Measurements from ENCODE around the gene GFM2. TPM values are rescaled to one million over a fixed set of nuclear protein-coding genes. Genes with fewer than 3 reads are reported as not detected.
"Not testable (repeated sequence)": the region's sequence is repeated elsewhere in the genome, so short reads cannot be mapped to it uniquely, and the experiment has no call there.

GFM2 gene
- total RNA-seq, 1 donor from 2014 or later: 35.6 TPM

DNA sequence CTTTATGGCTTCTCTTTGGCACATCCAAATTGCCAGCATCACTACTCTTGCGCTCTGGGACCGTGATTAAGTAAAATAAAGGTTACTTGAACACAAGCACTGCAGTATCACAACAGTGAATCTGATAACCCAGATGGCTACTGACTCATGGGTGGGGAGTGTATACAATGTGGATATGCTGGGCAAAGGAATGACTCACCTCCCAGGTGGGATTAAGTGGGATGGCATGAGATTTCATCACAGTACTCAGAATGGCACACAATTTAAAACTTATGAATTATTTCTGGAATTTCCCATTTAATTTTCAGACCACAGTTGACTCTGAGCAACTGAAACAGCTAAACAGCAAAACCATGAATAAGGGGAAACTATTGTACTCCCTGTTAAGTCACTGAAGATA is 4.3 kb downstream of the GFM2 start:
- H3K9me3 Mint-ChIP-seq (ENCODE audit: low read depth): no peaks in the 10 kb centered on the region
- H3K27ac Mint-ChIP-seq: no peak overlapping the region
- no peak overlapping the region for H3K4me3 Mint-ChIP-seq (ENCODE audit: low read depth)
- H3K27me3 Mint-ChIP-seq: no peaks in the 10 kb centered on the region
- H3K36me3 Mint-ChIP-seq (ENCODE audit: insufficient read depth): peaks cover 11% of the 10 kb centered on the region
- TF ChIP-seq, protein P1, sequence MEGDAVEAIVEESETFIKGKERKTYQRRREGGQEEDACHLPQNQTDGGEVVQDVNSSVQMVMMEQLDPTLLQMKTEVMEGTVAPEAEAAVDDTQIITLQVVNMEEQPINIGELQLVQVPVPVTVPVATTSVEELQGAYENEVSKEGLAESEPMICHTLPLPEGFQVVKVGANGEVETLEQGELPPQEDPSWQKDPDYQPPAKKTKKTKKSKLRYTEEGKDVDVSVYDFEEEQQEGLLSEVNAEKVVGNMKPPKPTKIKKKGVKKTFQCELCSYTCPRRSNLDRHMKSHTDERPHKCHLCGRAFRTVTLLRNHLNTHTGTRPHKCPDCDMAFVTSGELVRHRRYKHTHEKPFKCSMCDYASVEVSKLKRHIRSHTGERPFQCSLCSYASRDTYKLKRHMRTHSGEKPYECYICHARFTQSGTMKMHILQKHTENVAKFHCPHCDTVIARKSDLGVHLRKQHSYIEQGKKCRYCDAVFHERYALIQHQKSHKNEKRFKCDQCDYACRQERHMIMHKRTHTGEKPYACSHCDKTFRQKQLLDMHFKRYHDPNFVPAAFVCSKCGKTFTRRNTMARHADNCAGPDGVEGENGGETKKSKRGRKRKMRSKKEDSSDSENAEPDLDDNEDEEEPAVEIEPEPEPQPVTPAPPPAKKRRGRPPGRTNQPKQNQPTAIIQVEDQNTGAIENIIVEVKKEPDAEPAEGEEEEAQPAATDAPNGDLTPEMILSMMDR (IDR thresholded peaks at IDR 0.05; ENCODE audit: unreplicated experiment): no peak
- H3K4me1 Mint-ChIP-seq (ENCODE audit: low read depth): peaks cover 15% of the 10 kb centered on the region
- DNase-seq (ENCODE audit: low spot score, unreplicated experiment): no peak

DNA sequence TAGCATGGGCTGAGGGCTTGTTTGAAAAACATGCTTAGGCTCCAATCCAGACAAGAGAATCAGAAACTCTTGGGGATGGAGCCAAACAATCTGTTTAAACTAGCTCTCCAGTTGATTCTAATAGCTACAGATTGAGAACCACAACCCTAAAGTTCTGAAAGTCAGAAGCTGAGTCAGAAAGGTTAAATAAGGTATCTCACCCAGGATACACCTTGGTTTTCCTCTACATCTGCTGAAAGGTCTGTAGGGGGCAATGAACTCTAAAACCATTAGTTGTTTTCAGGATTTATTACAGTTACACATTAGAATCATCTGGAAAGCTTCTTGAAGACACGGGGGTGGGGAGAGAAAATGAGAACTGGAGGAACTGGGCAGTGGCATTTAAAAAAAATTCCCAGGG is 5.7 kb downstream of the GFM2 start:
- Mint-ChIP-seq H3K9me3 (ENCODE audit: low read depth) (peaks cover 5% of the 10 kb centered on the region), H3K4me1 (ENCODE audit: low read depth) (peaks cover 9% of the 10 kb centered on the region), H3K36me3 (ENCODE audit: insufficient read depth) (peaks cover 16% of the 10 kb centered on the region), H3K27me3 (no peaks in the 10 kb centered on the region), H3K4me3 (ENCODE audit: low read depth) (no peak overlapping the region), H3K27ac (no peak overlapping the region)
- no peak for DNase-seq (ENCODE audit: low spot score, unreplicated experiment)
- TF ChIP-seq, protein P1 (IDR thresholded peaks at IDR 0.05; ENCODE audit: unreplicated experiment): no peak

DNA sequence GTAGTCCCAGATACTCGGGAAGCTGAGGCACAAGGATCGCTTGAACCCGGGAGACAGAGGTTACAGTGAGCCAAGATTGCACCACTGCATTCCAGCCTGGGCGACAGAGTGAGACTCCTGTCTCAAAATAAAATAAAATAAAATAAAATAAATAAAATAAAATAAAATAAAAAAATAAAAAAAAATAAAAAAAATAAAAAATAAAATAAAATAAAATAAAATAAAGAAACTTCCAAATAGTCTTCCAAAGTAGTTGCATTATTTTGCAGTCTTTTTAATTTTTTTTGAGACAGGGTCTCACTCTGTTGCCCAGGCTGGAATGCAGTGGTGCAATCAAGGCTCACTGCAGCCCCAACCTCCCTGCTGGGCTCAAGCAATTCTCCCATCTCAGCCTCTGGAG is 18.2 kb downstream of the GFM2 start:
- DNase-seq (ENCODE audit: low spot score, unreplicated experiment); H3K9me3 Mint-ChIP-seq (ENCODE audit: low read depth); H3K4me3 Mint-ChIP-seq (ENCODE audit: low read depth); H3K27me3 Mint-ChIP-seq; H3K27ac Mint-ChIP-seq; H3K4me1 Mint-ChIP-seq (ENCODE audit: low read depth): not testable (repeated sequence)
- H3K36me3 Mint-ChIP-seq (ENCODE audit: insufficient read depth): peaks cover 19% of the 10 kb centered on the region

DNA sequence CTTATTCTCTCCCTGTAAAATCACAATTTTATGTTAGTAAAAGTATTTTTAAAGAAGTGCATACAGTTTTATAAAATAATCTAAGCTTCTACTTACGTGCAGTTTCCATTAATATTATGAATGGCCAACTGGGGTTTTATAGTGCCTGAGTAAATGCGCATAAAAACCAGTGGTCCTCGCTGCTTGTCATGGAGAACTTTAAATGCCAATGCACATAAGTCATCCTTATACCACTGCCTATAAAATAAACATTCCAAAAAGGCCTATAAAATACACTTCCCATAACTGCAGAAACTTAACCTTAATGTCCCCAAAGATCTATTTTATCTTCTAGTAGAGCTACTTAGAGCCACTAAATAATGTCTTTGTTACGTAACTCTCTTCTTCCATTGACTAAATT is 28.5 kb downstream of the GFM2 start:
- H3K4me1 Mint-ChIP-seq (ENCODE audit: low read depth): peaks cover 2% of the 10 kb centered on the region
- no peak overlapping the region for H3K27ac Mint-ChIP-seq
- TF ChIP-seq, protein P1 (IDR thresholded peaks at IDR 0.05; ENCODE audit: unreplicated experiment): no peak
- peaks cover 13% of the 10 kb centered on the region for H3K36me3 Mint-ChIP-seq (ENCODE audit: insufficient read depth)
- DNase-seq (ENCODE audit: low spot score, unreplicated experiment): no peak
- no peak overlapping the region for H3K4me3 Mint-ChIP-seq (ENCODE audit: low read depth)
- H3K27me3 Mint-ChIP-seq: no peaks in the 10 kb centered on the region
- H3K9me3 Mint-ChIP-seq (ENCODE audit: low read depth): no peaks in the 10 kb centered on the region

DNA sequence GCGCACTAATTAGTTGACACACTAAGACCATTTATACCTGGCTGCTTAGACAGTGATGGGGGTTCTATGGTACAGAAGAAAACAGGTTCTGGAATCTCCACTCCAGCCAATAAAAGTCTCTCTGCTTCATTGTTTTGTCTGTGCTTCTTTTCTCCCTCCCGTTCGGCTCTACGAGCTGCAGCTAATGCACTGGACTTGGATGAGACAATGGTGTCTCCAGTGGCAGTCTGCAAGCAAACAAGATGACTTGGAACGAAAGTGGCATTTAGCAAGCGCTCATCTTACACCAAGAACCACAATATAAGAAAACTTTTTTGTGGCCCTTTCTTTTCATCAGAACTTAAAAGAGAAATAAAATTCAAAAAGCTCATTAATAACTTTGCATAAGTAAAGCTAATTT is 30.2 kb downstream of the GFM2 start:
- Mint-ChIP-seq H3K27me3 (no peaks in the 10 kb centered on the region), H3K36me3 (ENCODE audit: insufficient read depth) (peaks cover 12% of the 10 kb centered on the region), H3K27ac (no peak overlapping the region), H3K4me3 (ENCODE audit: low read depth) (no peak overlapping the region), H3K4me1 (ENCODE audit: low read depth) (peaks cover 4% of the 10 kb centered on the region), H3K9me3 (ENCODE audit: low read depth) (no peaks in the 10 kb centered on the region)
- TF ChIP-seq, protein P1 (IDR thresholded peaks at IDR 0.05; ENCODE audit: unreplicated experiment): no peak
- DNase-seq (ENCODE audit: low spot score, unreplicated experiment): no peak

DNA sequence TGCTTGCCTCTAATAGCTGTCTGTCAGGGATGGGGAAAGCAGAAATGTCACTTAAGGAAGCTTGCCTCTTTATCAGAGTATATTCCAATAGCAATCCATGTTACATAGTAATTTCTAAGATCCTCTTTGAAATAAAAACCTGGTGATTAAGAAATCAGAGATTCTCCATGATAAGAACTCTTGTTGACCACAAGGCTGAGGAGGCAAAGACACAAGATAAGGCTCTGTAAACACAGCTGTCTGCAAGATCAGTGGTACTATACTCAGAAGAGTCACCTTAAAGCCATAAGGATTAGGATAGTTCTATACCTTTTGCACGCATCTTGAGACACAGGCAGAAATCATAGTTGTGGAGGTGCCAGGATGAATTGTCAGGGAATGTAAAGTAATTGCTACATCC is 41.6 kb downstream of the GFM2 start:
- Mint-ChIP-seq H3K27ac (no peak overlapping the region), H3K9me3 (ENCODE audit: low read depth) (no peaks in the 10 kb centered on the region), H3K4me3 (ENCODE audit: low read depth) (no peak overlapping the region)

More for the DNA sequence above, 41.6 kb downstream of the GFM2 start:
- TF ChIP-seq, protein P1 (IDR thresholded peaks at IDR 0.05; ENCODE audit: unreplicated experiment): no peak
- peaks cover 26% of the 10 kb centered on the region for H3K36me3 Mint-ChIP-seq (ENCODE audit: insufficient read depth)
- no peak for DNase-seq (ENCODE audit: low spot score, unreplicated experiment)
- no peaks in the 10 kb centered on the region for H3K4me1 Mint-ChIP-seq (ENCODE audit: low read depth)
- no peaks in the 10 kb centered on the region for H3K27me3 Mint-ChIP-seq

Measured in progenitor cell of endocrine pancreas (in vitro differentiated cells).